GM19324 (cell line): ENCODE measurements around the gene KRTAP19-5.
"Not testable (repeated sequence)": the region's sequence is repeated elsewhere in the genome, so short reads cannot be mapped to it uniquely, and the experiment has no call there.

Experiments used
- ATAC-seq: cut with Tn5 transposase; IDR thresholded peaks from one replicate; pipeline ENCODE4 v1.9.1; 2021; ENCODE audit warnings: mild to moderate bottlenecking, moderate library complexity; ENCODE audit not compliant: unreplicated experiment, low FRiP score

Gene KRTAP19-5

DNA sequence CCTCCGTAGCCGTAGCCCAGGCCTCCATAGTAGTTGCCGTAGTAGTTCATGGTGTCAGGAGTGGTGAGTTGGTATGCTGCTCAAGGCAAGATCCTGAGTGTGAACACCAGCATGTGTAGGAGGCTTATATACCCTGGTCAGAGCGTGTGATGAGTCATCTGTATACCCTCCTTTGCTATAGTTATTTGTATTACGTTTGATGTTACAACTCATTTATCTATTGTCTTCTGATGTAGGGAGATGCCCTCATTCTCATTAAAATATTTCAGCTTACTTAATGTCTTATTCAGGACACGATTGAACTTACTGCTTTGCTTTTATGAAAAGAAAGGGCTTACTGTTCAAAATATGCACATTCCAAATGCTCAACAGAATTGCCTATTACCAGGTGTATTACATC is at the start of gene KRTAP19-5:
KRTAP19-5 (minus strand) TSS at position 101 of the 400 bp plus-strand sequence; CDS start at position 50, 51 bp downstream.
- ATAC-seq: no peak

DNA sequence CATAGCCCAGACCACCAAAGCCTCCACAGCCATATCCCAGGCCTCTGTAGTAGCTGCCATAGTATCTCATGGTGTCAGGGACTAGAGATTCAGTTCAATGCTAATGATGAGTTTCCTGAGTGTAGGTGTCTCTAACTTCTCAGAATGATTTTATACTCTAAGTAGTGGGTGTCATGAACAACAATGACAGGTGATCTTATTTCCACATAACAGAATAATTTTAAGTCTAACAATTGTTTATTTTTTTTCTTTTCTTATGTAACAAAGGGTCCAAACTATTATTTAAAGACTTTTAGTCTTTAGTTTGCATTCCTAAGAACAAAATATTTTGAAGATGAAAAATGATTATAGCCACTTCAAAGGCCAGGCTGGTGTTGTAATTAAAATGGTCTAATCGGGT is 39.8 kb upstream of the KRTAP19-5 start, which contains the start of gene KRTAP19-6:
KRTAP19-6 (minus strand) TSS at position 101 of the 400 bp plus-strand sequence; CDS start at position 70, 31 bp downstream.
- ATAC-seq: no peak

- ATAC-seq: no peak
Observed at GRCh38 chr21:30518876-30519275, 16.9 kb upstream of the KRTAP19-5 start.

GRCh38 chr21:30515681-30516080 is 13.7 kb upstream of the KRTAP19-5 start:
- no peak for ATAC-seq

GRCh38 chr21:30505621-30506205 is 3.8 kb upstream of the KRTAP19-5 start:
- not testable (repeated sequence) for ATAC-seq

GRCh38 chr21:30497065-30497464 is 4.9 kb downstream of the KRTAP19-5 start, which contains the start of gene KRTAP19-4:
Gene KRTAP19-4 (minus strand): TSS chr21:30497165. CDS start chr21:30497110, 55 bp downstream.
- ATAC-seq: no peak

- ATAC-seq: no peak
Observed at GRCh38 chr21:30491963-30492428, 9.9 kb downstream of the KRTAP19-5 start, which contains the start of gene KRTAP19-3. Gene KRTAP19-3 (minus strand): TSS chr21:30492013. CDS start chr21:30491957, 56 bp downstream.

DNA sequence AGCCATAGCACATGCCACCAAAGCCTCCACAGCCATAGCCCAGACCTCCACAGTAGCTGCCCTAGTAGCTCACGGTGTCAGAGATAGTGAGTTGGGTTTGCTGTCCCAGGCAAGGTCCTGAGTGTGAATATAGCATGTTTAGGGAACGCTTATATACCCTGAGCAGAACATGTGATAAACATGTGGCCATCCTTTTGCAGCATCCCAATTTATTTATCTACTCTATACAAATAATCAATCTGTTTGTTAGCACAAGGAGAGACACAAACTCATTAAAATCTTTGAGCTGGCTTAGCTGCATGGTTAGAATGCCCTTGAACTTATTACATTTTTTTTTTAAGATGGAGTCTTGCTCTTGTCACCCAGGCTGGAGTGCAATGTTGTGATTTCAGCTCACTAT is 14.6 kb downstream of the KRTAP19-5 start, which contains the start of gene KRTAP19-2:
KRTAP19-2 (minus strand) TSS at position 101 of the 400 bp plus-strand sequence; CDS start at position 13, 88 bp downstream.
- ATAC-seq: no peak

DNA sequence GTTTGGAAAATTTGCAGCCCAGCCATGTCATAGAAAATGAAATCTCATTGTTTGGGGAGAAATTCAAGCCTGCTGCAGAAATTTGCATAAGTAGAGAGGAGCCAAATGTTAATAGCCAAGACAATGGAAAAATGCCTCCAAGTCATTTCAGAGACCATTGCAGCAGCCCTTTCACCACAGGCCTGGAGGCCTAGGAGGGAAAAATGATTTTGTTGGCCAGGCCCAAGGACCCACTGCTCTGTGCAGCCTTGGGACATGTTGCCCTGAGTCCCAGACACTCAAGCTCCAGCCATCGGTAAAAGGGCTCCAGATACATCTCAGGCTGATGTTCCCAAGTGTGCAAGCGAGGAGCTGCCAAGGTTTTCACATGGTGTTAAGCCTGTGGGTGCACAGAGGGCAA is 15.8 kb downstream of the KRTAP19-5 start:
- ATAC-seq: no peak

GRCh38 chr21:30482130-30482529 is 19.8 kb downstream of the KRTAP19-5 start:
- no peak for ATAC-seq

- ATAC-seq: no peak
Observed at GRCh38 chr21:30480145-30480544, 21.8 kb downstream of the KRTAP19-5 start, which contains the start of gene KRTAP19-1. Gene KRTAP19-1 (minus strand): TSS chr21:30480367. CDS start chr21:30480317, 50 bp downstream.

DNA sequence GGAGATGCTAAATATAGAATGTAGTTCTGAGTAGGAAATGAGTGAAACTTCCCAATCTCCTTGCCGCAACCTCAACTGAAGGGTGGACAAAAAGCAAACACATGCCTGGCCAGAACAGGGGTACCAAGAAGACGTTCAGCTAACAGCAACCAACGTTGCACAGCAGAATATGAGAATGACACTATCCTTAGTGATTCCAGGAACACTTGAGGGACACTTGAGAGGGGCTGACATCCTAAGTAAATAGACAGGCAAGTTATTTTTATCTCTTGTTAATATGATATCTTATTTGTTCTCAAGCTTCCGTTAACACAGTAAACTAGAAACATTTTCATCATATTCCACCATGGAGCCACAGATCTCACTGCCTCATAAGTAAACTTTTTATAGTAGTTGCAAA is 22.7 kb downstream of the KRTAP19-5 start:
- no peak for ATAC-seq

DNA sequence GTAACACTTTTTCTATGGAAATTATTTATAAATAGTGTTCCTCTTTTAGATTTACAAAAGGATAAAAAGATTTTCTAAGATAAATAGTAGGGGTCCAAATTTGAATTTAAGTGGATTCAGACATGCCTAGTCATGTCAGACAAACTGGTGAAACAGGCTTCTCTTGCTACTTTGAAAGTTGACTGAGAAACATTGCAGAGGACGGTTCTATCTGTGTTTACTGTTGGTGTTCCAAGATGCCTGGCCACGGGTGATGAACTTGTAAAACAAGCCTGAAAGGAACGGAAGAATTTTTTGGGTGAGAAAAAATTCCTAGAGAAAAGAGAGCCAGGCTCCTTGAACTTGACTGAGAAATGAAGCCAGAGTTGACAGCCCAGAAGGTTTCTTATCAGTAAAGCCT is 23.9 kb downstream of the KRTAP19-5 start:
- no peak for ATAC-seq

GRCh38 chr21:30468900-30469714 is 32.8 kb downstream of the KRTAP19-5 start:
- ATAC-seq: no peak

DNA sequence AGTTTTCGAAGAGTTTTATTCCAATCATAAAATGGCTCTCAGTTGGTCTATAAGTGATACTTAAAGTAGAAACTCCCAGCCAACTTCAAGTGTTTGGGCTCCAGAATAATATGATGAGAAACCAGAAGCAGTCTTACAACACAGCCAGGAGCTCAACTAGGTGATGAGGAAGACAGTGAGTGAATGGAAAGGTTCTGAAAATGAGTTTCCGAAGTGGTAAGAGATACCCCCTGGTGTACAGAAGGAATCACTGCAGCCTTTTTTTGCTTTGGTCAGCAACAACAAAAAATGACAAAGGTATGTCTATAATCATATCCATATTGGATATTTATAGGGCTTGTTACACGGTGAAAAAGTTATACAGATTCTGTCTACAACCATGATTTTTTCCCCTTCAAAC is 38.2 kb downstream of the KRTAP19-5 start:
- no peak for ATAC-seq
